SK-N-SH (cell line): ENCODE data around the gene GTSF1L. TPM values are rescaled to one million over a fixed set of nuclear protein-coding genes. Genes with fewer than 3 reads are reported as not detected.
A peak's percentile ranks its signal among the peaks of the same experiment; 100 is the strongest.

ENCODE experiments used
- CTCF ChIA-PET: fragments of 300-600, 350-600 bp; formaldehyde crosslinking; extraction: SDS; loops from one replicate; lab custom pipeline; 2021; lab: Yijun Ruan, JAX
- POLR2A ChIA-PET: fragments of 350-600 bp; sonication (Branson Sonifier 250); formaldehyde crosslinking; extraction: SDS; loops from one replicate; lab custom pipeline; 2020; ENCODE audit warnings: antibody characterized with exemption, inconsistent platforms; lab: Yijun Ruan, JAX
- DNase-seq: peaks from one replicate; pipeline ENCODE4 v3.0.0; 2012
- H2AFZ ChIP-seq: fragments of 200-600 bp; sonication (generic); 2 replicates; pipeline ENCODE4 v1.8.1; 2016; ENCODE audit warnings: antibody characterized with exemption, mild to moderate bottlenecking, low read depth
- H3F3A ChIP-seq: fragments of 200-600 bp; sonication (generic); replicated peaks from 2 replicates; pipeline ENCODE3; 2016; ENCODE audit warnings: antibody characterized with exemption, mild to moderate bottlenecking; ENCODE audit not compliant: insufficient read depth
- H3K27ac ChIP-seq, 2 experiments: fragments of 200-500 bp in 1 of 2; fragments of 200-600 bp in 1 of 2; sonication (Bioruptor generic) in 1 of 2; sonication (generic), shearing (Covaris generic) in 1 of 2; 2 replicates each; pipeline versions ENCODE4 v1.5.1 to v1.6.1; 2014 to 2016; ENCODE audit warnings: low read depth in 2 of 2, inconsistent platforms in 1 of 2, low read length in 1 of 2, mild to moderate bottlenecking in 1 of 2, mixed read lengths in 1 of 2
- H3K27me3 ChIP-seq: fragments of 200-600 bp; sonication (generic), shearing (Covaris generic); 2 replicates; pipeline ENCODE4 v1.6.1; 2016; ENCODE audit warnings: mixed run types; ENCODE audit not compliant: insufficient read depth
- H3K36me3 ChIP-seq, 2 experiments: fragments of 200-500 bp in 1 of 2; fragments of 200-600 bp in 1 of 2; sonication (Bioruptor generic) in 1 of 2; sonication (generic) in 1 of 2; replicated peaks in 1 of 2; 2 replicates each; pipeline versions ENCODE3 to v1.5.1; 2014 to 2016; ENCODE audit warnings: low read length in 1 of 2, mild to moderate bottlenecking in 1 of 2; ENCODE audit not compliant: insufficient read depth in 2 of 2, control insufficient read depth in 1 of 2
- H3K4me1 ChIP-seq, 2 experiments: fragments of 200-500 bp in 1 of 2; fragments of 200-600 bp in 1 of 2; sonication (Bioruptor generic) in 1 of 2; sonication (generic), shearing (Covaris generic) in 1 of 2; 2 replicates each; pipeline versions ENCODE4 v1.5.1 to v1.6.1; 2014 to 2016; ENCODE audit warnings: low read depth in 1 of 2, low read length in 1 of 2, mixed run types in 1 of 2; ENCODE audit not compliant: insufficient read depth in 2 of 2, control insufficient read depth in 1 of 2
- H3K4me2 ChIP-seq: fragments of 200-600 bp; sonication (generic), shearing (Covaris generic); 2 replicates; pipeline ENCODE4 v1.6.1; 2017; ENCODE audit warnings: mixed run types
- H3K4me3 ChIP-seq, 2 experiments: fragments of 200-500 bp in 1 of 2; fragments of 200-600 bp in 1 of 2; sonication (Bioruptor generic) in 1 of 2; sonication (generic), shearing (Covaris generic) in 1 of 2; 2 replicates each; pipeline versions ENCODE4 v1.5.1 to v1.8.1; 2014 to 2016; ENCODE audit warnings: low read depth in 2 of 2, inconsistent platforms in 1 of 2, low read length in 1 of 2, mild to moderate bottlenecking in 1 of 2, mixed read lengths in 1 of 2, moderate library complexity in 1 of 2
- H3K79me2 ChIP-seq: fragments of 200-600 bp; sonication (generic); 2 replicates; pipeline ENCODE4 v1.8.1; 2017; ENCODE audit warnings: mild to moderate bottlenecking; ENCODE audit not compliant: insufficient read depth
- H3K9ac ChIP-seq: fragments of 200-600 bp; sonication (generic); 2 replicates; pipeline ENCODE4 v1.6.1; 2017; ENCODE audit warnings: mixed run types
- H3K9me2 ChIP-seq: fragments of 200-600 bp; sonication (generic); 2 replicates; pipeline ENCODE4 v1.6.1; 2017; ENCODE audit warnings: mixed run types
- H3K9me3 ChIP-seq: fragments of 200-600 bp; sonication (generic); 2 replicates; pipeline ENCODE4 v1.6.1; 2017; ENCODE audit warnings: mixed run types, mild to moderate bottlenecking, moderate library complexity
- H4K20me1 ChIP-seq: fragments of 200-600 bp; sonication (generic); 2 replicates; pipeline ENCODE4 v1.6.1; 2017; ENCODE audit warnings: mild to moderate bottlenecking, mixed run types; ENCODE audit not compliant: insufficient read depth
- CTCF ChIP-seq: fragments of 200-600 bp; sonication (generic); IDR thresholded peaks from 2 replicates; pipeline ENCODE4 v1.6.1; 2017; ENCODE audit warnings: antibody characterized with exemption, mild to moderate bottlenecking, moderate library complexity
- ELF1 ChIP-seq: IDR thresholded peaks from 2 replicates; pipeline ENCODE4 v1.4.0; 2012
- EP300 ChIP-seq, 2 experiments: IDR thresholded peaks; 2 replicates each; pipeline versions ENCODE4 v1.4.0 to v1.6.1; 2012; ENCODE audit warnings: borderline replicate concordance in 1 of 2, low read depth in 1 of 2, low read length in 1 of 2
- FOSL2 ChIP-seq: IDR thresholded peaks from 2 replicates; pipeline ENCODE4 v1.4.0; 2012; ENCODE audit warnings: low read depth, mild to moderate bottlenecking, moderate library complexity, borderline replicate concordance
- FOXJ3 ChIP-seq: sonication (generic); formaldehyde crosslinking; IDR thresholded peaks from 2 replicates; pipeline ENCODE4 v1.5.1; 2020; ENCODE audit warnings: mild to moderate bottlenecking, missing genetic modification reagents
- FOXM1 ChIP-seq: IDR thresholded peaks from 2 replicates; pipeline ENCODE4 v1.4.0; 2012; ENCODE audit warnings: low read depth, mild to moderate bottlenecking
- GABPA ChIP-seq: IDR thresholded peaks from 2 replicates; pipeline ENCODE4 v1.4.0; 2012; ENCODE audit warnings: low read depth, mild to moderate bottlenecking
- GATA2 ChIP-seq: sonication (generic); formaldehyde crosslinking; IDR thresholded peaks from 2 replicates; pipeline ENCODE4 v1.5.0; 2020; ENCODE audit warnings: mild to moderate bottlenecking, missing genetic modification reagents
- IRF3 ChIP-seq: fragments of 150-350 bp; IDR thresholded peaks from 2 replicates; pipeline ENCODE4 v1.6.1; 2016; ENCODE audit warnings: mild to moderate bottlenecking, low read depth, low read length
- MAX ChIP-seq: IDR thresholded peaks from 2 replicates; pipeline ENCODE4 v1.4.0; 2012; ENCODE audit warnings: low read depth
- MEF2A ChIP-seq: IDR thresholded peaks from 2 replicates; pipeline ENCODE4 v1.4.0; 2012; ENCODE audit warnings: low read depth, borderline replicate concordance
- MXI1 ChIP-seq: IDR thresholded peaks from 2 replicates; pipeline ENCODE4 v1.6.1; 2012; ENCODE audit warnings: mild to moderate bottlenecking, low read depth, low read length, improper control_type of control experiment
- NRF1 ChIP-seq: IDR thresholded peaks from 2 replicates; pipeline ENCODE4 v1.6.1; 2012; ENCODE audit warnings: low read depth, mild to moderate bottlenecking, low read length
- PBX3 ChIP-seq: IDR thresholded peaks from 2 replicates; pipeline ENCODE4; 2012
- RAD21 ChIP-seq: IDR thresholded peaks from 2 replicates; pipeline ENCODE4 v1.6.1; 2012; ENCODE audit warnings: mild to moderate bottlenecking, low read length
- RCOR1 ChIP-seq: fragments of 150-350 bp; IDR thresholded peaks from 2 replicates; pipeline ENCODE4 v1.6.1; 2017; ENCODE audit warnings: antibody characterized with exemption, low read length
- REST ChIP-seq: IDR thresholded peaks from 2 replicates; pipeline ENCODE4 v1.6.1; 2012; ENCODE audit warnings: mild to moderate bottlenecking, low read depth, low read length, moderate library complexity
- RFX5 ChIP-seq: IDR thresholded peaks from 2 replicates; pipeline ENCODE4 v1.6.1; 2012; ENCODE audit warnings: mild to moderate bottlenecking, improper control_type of control experiment, low read length
- RXRA ChIP-seq: IDR thresholded peaks from 2 replicates; pipeline ENCODE4 v1.4.0; 2012; ENCODE audit warnings: low read depth, mild to moderate bottlenecking, borderline replicate concordance
- SIN3A ChIP-seq: IDR thresholded peaks from 2 replicates; pipeline ENCODE4 v1.6.1; 2012; ENCODE audit warnings: low read depth, mild to moderate bottlenecking, low read length, moderate library complexity, borderline replicate concordance
- SMC3 ChIP-seq: IDR thresholded peaks from 2 replicates; pipeline ENCODE4 v1.6.1; 2012; ENCODE audit warnings: low read depth, low read length, improper control_type of control experiment
- TAF1 ChIP-seq: IDR thresholded peaks from 2 replicates; pipeline ENCODE4 v1.6.1; 2012; ENCODE audit warnings: low read depth, mild to moderate bottlenecking, low read length, moderate library complexity, borderline replicate concordance
- TCF12 ChIP-seq: IDR thresholded peaks from 2 replicates; pipeline ENCODE4 v1.4.0; 2012
- USF1 ChIP-seq: IDR thresholded peaks from 2 replicates; pipeline ENCODE4 v1.4.0; 2012; ENCODE audit warnings: low read depth, borderline replicate concordance
- USF2 ChIP-seq: fragments of 150-350 bp; IDR thresholded peaks from 2 replicates; pipeline ENCODE4 v1.6.1; 2017; ENCODE audit warnings: antibody characterized with exemption, low read length, low read depth, borderline replicate concordance
- YY1 ChIP-seq: IDR thresholded peaks from 2 replicates; pipeline ENCODE4 v1.4.0; 2012; ENCODE audit warnings: low read depth, mild to moderate bottlenecking
- WGBS: methylation state at CpG from one replicate; pipeline ENCODE4 v1.1.6; 2017; ENCODE audit warnings: low lambda C conversion rate; 5-methylcytosine and 5-hydroxymethylcytosine counted together
- polyA plus RNA-seq, 3 experiments: library from polyadenylated mRNA; depleted of rRNA; stranded (reverse); fragments of >200 nt; gene quantifications; 2 replicates each; pipeline ENCODE4 v1.2.3, GENCODE V29; 2012

GTSF1L gene
- polyA plus RNA-seq, 1 of the 3 experiments (the other 2 are of a cell fraction), result not detected

GRCh38 chr20:43731469-43731868 lies 4.7 kb upstream of the GTSF1L start:
- Histone ChIP-seq H3K27ac (no peak overlapping the region), H3K9me3 (no peaks in the 10 kb centered on the region), H3K27me3 (no peaks in the 10 kb centered on the region), H3K4me1 (no peaks in the 10 kb centered on the region), H3F3A (no peaks in the 10 kb centered on the region), H3K4me3 (no peak overlapping the region), H3K79me2 (no peaks in the 10 kb centered on the region), H4K20me1 (no peaks in the 10 kb centered on the region), H2AFZ (no peak overlapping the region), H3K36me3 (no peaks in the 10 kb centered on the region), H3K4me2 (peak overlapping the region; percentile 10; the same call in 1 of the 2 replicates), H3K9ac (no peak overlapping the region), H3K9me2 (no peaks in the 10 kb centered on the region)
- 33% methylated on average over 3 of the region's 7 CpGs for WGBS
- ChIA-PET CTCF (interaction anchor here (1.0 to 1.4 kb wide), 3 partner anchors 18 to 350 kb away, joined by 3 to 4 read pairs (median 4); no protein-coding TSS in a partner anchor), POLR2A (no interaction called here)
- DNase-seq, result no peak
- TF ChIP-seq GATA2 (CRISPR knock-in tag), result no peak
- no peak for TF ChIP-seq RXRA
- TF ChIP-seq USF1, result no peak
- TF ChIP-seq RAD21, result no peak
- peak; percentile 43; the same call in 1 of the 2 replicates for TF ChIP-seq TCF12
- no peak for TF ChIP-seq RFX5
- TF ChIP-seq FOXJ3 (CRISPR knock-in tag), result no peak
- TF ChIP-seq RCOR1, result no peak
- TF ChIP-seq EP300 (IDR thresholded peaks at IDR 0.05; ENCODE audit: borderline replicate concordance in 1 of 2, low read depth in 1 of 2, low read length in 1 of 2), result no peak
- TF ChIP-seq USF2, result no peak
- no peak for TF ChIP-seq FOXM1
- TF ChIP-seq CTCF, result no peak
- no peak for TF ChIP-seq TAF1
- TF ChIP-seq FOSL2, result peak; percentile 66; the same call in 1 of the 2 replicates
- no peak for TF ChIP-seq IRF3
- TF ChIP-seq PBX3, result peak; percentile 46
- TF ChIP-seq SIN3A, result no peak
- TF ChIP-seq GABPA, result no peak
- no peak for TF ChIP-seq MXI1
- TF ChIP-seq NRF1, result no peak
- no peak for TF ChIP-seq ELF1
- no peak for TF ChIP-seq YY1
- TF ChIP-seq MAX, result 0 out of 2 replicates have a peak, but pooled peaks have one; percentile 28
- TF ChIP-seq SMC3, result no peak
- TF ChIP-seq REST, result no peak
- no peak for TF ChIP-seq MEF2A
